BJ (cell line): Measurements from ENCODE around the gene RXRB. TPM values are rescaled to one million over a fixed set of nuclear protein-coding genes. Genes with fewer than 3 reads are reported as not detected.
"Not testable (repeated sequence)": the region's sequence is repeated elsewhere in the genome, so short reads cannot be mapped to it uniquely, and the experiment has no call there.

Source experiments
- CTCF ChIA-PET: fragments of 350-600 bp; formaldehyde crosslinking; extraction: SDS; loops from one replicate; lab custom pipeline; 2021; ENCODE audit warnings: antibody characterized with exemption, inconsistent platforms; lab: Yijun Ruan, JAX
- POLR2A ChIA-PET: fragments of 300-600 bp; sonication (Branson Sonifier 250); formaldehyde crosslinking; extraction: SDS; loops from one replicate; lab custom pipeline; 2021; ENCODE audit warnings: antibody characterized with exemption; lab: Charles Lee
- DNase-seq: peaks from one replicate; pipeline ENCODE4 v3.0.0-alpha.2; 2011; ENCODE audit warnings: low read depth
- H3K27me3 ChIP-seq: 2 replicates; pipeline ENCODE4 v1.6.0; 2011; ENCODE audit warnings: low read length; ENCODE audit not compliant: control insufficient read depth, insufficient read depth
- H3K36me3 ChIP-seq: 2 replicates; pipeline ENCODE4 v1.5.1; 2011; ENCODE audit warnings: low read length; ENCODE audit not compliant: control insufficient read depth, insufficient read depth
- H3K4me3 ChIP-seq: 2 replicates; pipeline ENCODE4 v1.5.1; 2011; ENCODE audit warnings: low read depth, mild to moderate bottlenecking, control low read depth, low read length
- polyA plus RNA-seq: library from polyadenylated mRNA; depleted of rRNA; stranded (reverse); fragments of >200 nt; gene quantifications from 2 replicates; pipeline ENCODE4 v1.2.3, GENCODE V29; 2011; rRNA removed
- small RNA-seq: library from RNA; depleted of rRNA; stranded (forward); fragments of <200 nt; gene quantifications from one replicate; pipeline ENCODE3, GENCODE V24; 2012; ENCODE audit warnings: low replicate concordance, low read depth; ENCODE audit not compliant: insufficient read length
- TF ChIP-seq, protein P1 (sequence below): IDR thresholded peaks from 2 replicates; pipeline ENCODE4 v1.5.1; 2011; ENCODE audit warnings: low read depth, mild to moderate bottlenecking, control low read depth, inconsistent platforms, low read length, moderate library complexity; ENCODE audit not compliant: insufficient read depth

The RXRB gene
- polyA plus RNA-seq, 1 experiment: 67.9 TPM

DNA sequence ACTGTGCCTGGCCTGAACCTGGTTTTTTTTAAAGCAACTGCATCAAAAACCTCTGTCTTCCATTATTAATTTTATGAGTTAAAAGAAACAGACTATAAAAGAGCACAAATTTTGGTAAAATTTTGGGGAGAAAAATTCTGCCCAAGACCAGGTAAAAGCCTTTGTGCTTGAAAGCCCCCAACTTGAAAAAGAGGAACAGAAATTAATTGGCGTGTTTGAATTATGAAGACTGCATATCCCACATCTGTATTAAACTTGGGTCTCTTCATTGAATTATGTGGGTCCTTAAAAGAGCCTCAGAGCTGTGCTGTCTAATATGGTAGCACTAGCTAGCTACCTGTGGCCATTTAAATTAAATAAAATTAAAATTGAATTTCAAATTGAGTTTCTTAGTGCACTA is 49.4 kb downstream of the RXRB start:
- Histone ChIP-seq H3K27me3 (peaks cover 5% of the 10 kb centered on the region), H3K36me3 (no peaks in the 10 kb centered on the region), H3K4me3 (no peak overlapping the region)
- POLR2A ChIA-PET: no interaction called here
- no peak for DNase-seq
- TF ChIP-seq, protein P1, sequence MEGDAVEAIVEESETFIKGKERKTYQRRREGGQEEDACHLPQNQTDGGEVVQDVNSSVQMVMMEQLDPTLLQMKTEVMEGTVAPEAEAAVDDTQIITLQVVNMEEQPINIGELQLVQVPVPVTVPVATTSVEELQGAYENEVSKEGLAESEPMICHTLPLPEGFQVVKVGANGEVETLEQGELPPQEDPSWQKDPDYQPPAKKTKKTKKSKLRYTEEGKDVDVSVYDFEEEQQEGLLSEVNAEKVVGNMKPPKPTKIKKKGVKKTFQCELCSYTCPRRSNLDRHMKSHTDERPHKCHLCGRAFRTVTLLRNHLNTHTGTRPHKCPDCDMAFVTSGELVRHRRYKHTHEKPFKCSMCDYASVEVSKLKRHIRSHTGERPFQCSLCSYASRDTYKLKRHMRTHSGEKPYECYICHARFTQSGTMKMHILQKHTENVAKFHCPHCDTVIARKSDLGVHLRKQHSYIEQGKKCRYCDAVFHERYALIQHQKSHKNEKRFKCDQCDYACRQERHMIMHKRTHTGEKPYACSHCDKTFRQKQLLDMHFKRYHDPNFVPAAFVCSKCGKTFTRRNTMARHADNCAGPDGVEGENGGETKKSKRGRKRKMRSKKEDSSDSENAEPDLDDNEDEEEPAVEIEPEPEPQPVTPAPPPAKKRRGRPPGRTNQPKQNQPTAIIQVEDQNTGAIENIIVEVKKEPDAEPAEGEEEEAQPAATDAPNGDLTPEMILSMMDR: no peak
- CTCF ChIA-PET: interaction anchor here (1.7 to 5.2 kb wide), 6 partner anchors 10 to 136 kb away, joined by 10 to 44 read pairs (median 16); no protein-coding TSS in a partner anchor

DNA sequence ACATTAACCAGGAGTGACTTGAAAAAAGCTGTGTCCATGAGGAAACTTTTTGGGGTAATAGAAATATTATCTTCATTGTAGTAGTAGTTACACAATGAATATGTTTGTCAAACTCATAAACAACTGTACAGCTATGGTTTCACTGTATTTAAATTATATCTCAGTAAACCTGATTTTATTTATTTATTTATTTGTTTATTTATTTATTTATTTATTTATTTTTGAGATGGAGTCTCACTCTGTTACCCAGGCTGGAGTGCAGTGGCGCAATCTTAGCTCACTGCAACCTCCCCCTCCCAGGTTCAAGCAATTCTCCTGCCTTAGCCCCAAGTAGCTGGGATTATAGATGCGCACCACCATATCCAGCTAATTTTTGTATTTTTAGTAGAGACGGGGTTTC is 49.9 kb downstream of the RXRB start:
- ChIA-PET POLR2A (interaction anchor here (0.6 kb wide), 1 partner anchor 101 kb away, joined by 13 read pairs; no protein-coding TSS in a partner anchor), CTCF (interaction anchor here (1.7 to 5.2 kb wide), 9 partner anchors 10 to 217 kb away, joined by 6 to 44 read pairs (median 11); no protein-coding TSS in a partner anchor)
- not testable (repeated sequence) for H3K27me3 ChIP-seq, DNase-seq, H3K4me3 ChIP-seq, H3K36me3 ChIP-seq

DNA sequence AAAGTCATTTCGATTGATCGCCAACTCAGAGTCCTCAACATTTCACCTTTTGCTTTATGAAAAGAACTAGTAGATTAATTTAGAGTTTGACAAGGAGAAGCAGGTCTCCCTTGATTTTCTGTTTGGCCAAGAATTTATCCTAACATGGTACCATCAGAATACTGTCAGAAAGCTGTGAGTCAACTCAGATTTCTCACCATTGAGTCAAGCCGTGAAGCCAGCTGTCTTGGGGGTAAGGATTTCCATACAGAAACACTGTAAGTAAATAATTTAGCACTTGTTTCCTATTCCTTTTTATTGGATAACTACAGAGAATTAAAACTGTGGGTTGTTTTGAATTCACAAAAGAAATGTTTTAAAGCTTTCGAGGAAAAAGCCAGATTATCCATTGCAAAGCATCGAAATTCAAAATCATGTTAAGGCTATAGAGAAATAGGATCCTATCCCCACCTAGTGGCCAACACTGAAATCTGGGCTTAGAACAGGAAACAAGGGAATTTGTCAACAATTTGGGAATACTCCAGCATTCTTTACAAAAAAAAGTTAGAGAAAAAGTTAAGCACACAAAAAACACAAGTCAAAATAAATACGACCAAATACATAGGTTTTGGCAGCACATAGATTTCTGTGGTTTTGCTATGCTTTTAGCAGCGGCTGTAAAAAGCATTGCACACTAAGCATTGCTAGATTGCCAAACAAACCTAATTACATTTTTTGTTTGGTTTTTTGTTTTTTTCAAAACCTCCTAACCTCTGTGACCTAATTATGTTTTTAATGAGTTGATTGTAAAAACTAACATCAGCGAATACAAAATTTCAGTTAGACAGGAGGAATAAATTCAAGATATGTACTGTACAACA is 52.4 kb downstream of the RXRB start:
- TF ChIP-seq, protein P1: peak; percentile 78
- Histone ChIP-seq H3K27me3 (peaks cover 4% of the 10 kb centered on the region), H3K4me3 (no peak overlapping the region), H3K36me3 (no peaks in the 10 kb centered on the region)
- ChIA-PET POLR2A (no interaction called here), CTCF (interaction anchor here (0.6 to 5.2 kb wide), 21 partner anchors 9 to 145 kb away, joined by 3 to 44 read pairs (median 4); partner anchors contain the start of gene HLA-DOA)
- no peak for DNase-seq

DNA sequence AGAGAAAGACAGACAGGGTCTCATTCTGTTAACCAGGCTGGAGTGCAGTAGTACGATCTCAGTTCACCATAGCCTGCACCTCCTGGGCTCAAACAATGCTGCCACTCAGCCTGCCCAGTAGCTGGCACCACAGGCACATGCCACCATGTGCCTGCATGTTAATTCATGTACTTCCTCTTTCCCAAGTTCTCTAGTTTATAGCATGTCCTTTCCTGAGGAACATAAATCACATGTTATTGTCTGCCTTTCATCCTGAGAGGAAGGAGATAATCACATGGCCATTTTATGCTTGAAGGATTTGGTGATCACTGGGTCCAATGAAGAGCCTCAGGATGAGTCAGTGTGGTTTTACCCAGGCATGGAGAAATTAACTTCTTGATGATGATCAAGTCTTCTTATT is 56.1 kb downstream of the RXRB start:
- no peak for DNase-seq

More for the DNA sequence above, 56.1 kb downstream of the RXRB start:
- no peak overlapping the region for H3K4me3 ChIP-seq
- TF ChIP-seq, protein P1: no peak
- ChIA-PET CTCF (interaction anchor here (0.9 to 1.0 kb wide), 4 partner anchors 13 to 25 kb away, joined by 3 to 5 read pairs (median 4); no protein-coding TSS in a partner anchor), POLR2A (no interaction called here)
- H3K36me3 ChIP-seq: no peaks in the 10 kb centered on the region
- peaks cover 6% of the 10 kb centered on the region for H3K27me3 ChIP-seq

Small RNA genes lying within 50 kb of the gene (small RNA-seq; reads per million reads assigned to genes)
- gene MIR219A1 (2.1 reads per million, percentile 10 among the genes with 10 or more reads in this experiment), gene RNY4P10 (not detected)

Other genes starting within 250 kb of the RXRB start
- 3.5 and 3.8 TPM in 2 replicates for gene HLA-DMA, start 247.6 kb downstream of the RXRB start, polyA plus RNA-seq
- 110 and 128 TPM in 2 replicates for gene BRD2, start 232.1 kb downstream of the RXRB start, polyA plus RNA-seq
- gene HLA-DOA, start 191.1 kb downstream of the RXRB start, polyA plus RNA-seq: not detected in 2 replicates
- 11.2 and 12.1 TPM in 2 replicates for gene HLA-DPA1, start 127.0 kb downstream of the RXRB start, polyA plus RNA-seq
- gene HLA-DPB1, start 124.7 kb downstream of the RXRB start, polyA plus RNA-seq: 8.2 and 11.2 TPM in 2 replicates
- gene COL11A2, start 8.2 kb downstream of the RXRB start, polyA plus RNA-seq: 0.55 and 0.91 TPM in 2 replicates
- gene SLC39A7, start 202 bp upstream of the RXRB start, polyA plus RNA-seq: 116 and 151 TPM in 2 replicates
- gene HSD17B8, start 4.0 kb upstream of the RXRB start, polyA plus RNA-seq: 2.1 and 3.4 TPM in 2 replicates
- gene RING1, start 7.8 kb upstream of the RXRB start, polyA plus RNA-seq: 24.4 and 36.6 TPM in 2 replicates
- gene VPS52, start 71.2 kb upstream of the RXRB start, polyA plus RNA-seq: 63.2 and 89.8 TPM in 2 replicates
- 6,221 and 6,433 TPM in 2 replicates for gene RPS18, start 71.4 kb upstream of the RXRB start, polyA plus RNA-seq
- gene B3GALT4, start 76.5 kb upstream of the RXRB start, polyA plus RNA-seq: 2.2 and 4.0 TPM in 2 replicates
- gene WDR46, start 88.6 kb upstream of the RXRB start, polyA plus RNA-seq: 45.6 and 78.9 TPM in 2 replicates
- 49.0 and 55.5 TPM in 2 replicates for gene PFDN6, start 88.9 kb upstream of the RXRB start, polyA plus RNA-seq
- 24.2 and 35.2 TPM in 2 replicates for gene RGL2, start 98.3 kb upstream of the RXRB start, polyA plus RNA-seq
- 23.1 and 37.9 TPM in 2 replicates for gene TAPBP, start 113.4 kb upstream of the RXRB start, polyA plus RNA-seq
- 10.6 and 13.6 TPM in 2 replicates for gene ZBTB22, start 117.1 kb upstream of the RXRB start, polyA plus RNA-seq
- 37.5 and 46.9 TPM in 2 replicates for gene DAXX, start 122.3 kb upstream of the RXRB start, polyA plus RNA-seq
- 24.2 and 32.4 TPM in 2 replicates for gene KIFC1, start 191.2 kb upstream of the RXRB start, polyA plus RNA-seq
- gene PHF1, start 210.3 kb upstream of the RXRB start, polyA plus RNA-seq: 37.8 and 54.6 TPM in 2 replicates
- 347 and 369 TPM in 2 replicates for gene CUTA, start 217.4 kb upstream of the RXRB start, polyA plus RNA-seq
- gene SYNGAP1, start 219.4 kb upstream of the RXRB start, polyA plus RNA-seq: 4.2 and 5.7 TPM in 2 replicates